ENCODE measurements around the gene MDM1. TPM values are rescaled to one million over a fixed set of nuclear protein-coding genes. Genes with fewer than 3 reads are reported as not detected.

The MDM1 gene
- total RNA-seq, 2 experiments from 2014 or later, result 20.0 to 22.2 TPM

DNA sequence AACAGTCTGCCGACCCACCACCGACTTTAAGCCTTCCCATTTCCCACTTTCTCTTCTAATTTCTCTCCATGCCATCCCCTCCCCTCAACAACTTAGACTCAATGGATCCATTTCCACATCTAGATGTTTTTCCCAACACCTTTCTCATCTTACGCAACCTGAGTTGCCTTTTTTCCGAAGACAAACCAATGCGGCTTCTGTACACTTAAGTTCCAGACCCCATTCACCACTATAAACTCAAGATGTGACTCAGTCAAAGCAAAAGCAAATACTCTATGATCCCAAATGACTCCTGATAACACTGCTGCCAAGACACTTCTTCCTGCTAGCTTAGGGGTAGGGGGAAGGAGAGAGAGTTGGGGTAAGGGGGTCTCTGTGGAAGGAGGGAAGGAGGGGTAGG is 80.1 kb downstream of the MDM1 start:
- Mint-ChIP-seq H3K9me3 (no peaks in the 10 kb centered on the region), H3K36me3 (no peaks in the 10 kb centered on the region), H3K4me1 (peaks cover 6% of the 10 kb centered on the region), H3K4me3 (no peak overlapping the region), H3K27me3 (peaks cover 28% of the 10 kb centered on the region), H3K27ac (no peak overlapping the region)
- DNase-seq, result no peak

DNA sequence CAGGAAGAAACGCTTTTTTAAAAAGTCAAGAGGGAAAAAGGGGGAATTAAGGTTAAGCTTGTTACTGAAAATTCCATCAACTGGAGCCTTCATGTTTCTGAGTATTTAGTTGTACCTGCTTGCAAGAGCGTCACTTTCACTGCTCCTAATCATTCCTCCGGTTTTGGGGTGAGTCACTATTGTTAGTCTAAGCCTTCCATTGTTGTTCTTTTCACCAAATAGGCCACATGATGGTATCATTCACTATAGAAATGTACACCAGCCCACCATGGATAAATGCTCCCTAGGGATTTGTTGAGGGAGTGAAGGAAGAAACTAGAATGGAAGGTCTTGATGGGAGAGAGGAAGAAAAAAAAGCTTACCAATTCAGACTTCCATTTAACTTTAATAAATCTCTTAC is 81.7 kb downstream of the MDM1 start:
- Mint-ChIP-seq H3K9me3 (no peaks in the 10 kb centered on the region), H3K4me1 (no peaks in the 10 kb centered on the region), H3K27me3 (peaks cover 28% of the 10 kb centered on the region), H3K27ac (no peak overlapping the region), H3K36me3 (no peaks in the 10 kb centered on the region), H3K4me3 (no peak overlapping the region)
- DNase-seq, result no peak

DNA sequence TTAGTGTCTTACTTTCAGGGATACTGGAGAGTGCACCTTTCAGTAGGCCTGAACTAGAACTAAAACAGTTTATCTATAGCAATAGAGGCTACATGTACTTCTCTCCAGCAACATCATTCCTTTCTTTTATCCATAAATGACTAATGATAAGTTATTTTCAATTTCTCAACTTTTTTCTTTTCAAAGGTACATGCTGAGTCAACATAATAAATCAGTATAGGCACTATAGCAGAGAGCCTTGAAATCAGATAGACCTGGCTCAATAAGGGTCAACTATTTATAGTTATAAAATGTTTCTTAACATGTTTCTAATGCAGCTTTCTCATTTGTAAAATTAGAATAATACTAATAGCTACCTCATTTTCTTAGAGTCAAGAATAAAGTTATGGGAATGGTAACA is 84.4 kb downstream of the MDM1 start:
- no peak overlapping the region for H3K4me3 Mint-ChIP-seq
- peaks cover 23% of the 10 kb centered on the region for H3K27me3 Mint-ChIP-seq
- no peak overlapping the region for H3K27ac Mint-ChIP-seq
- peaks cover under 1% of the 10 kb centered on the region for H3K9me3 Mint-ChIP-seq
- H3K4me1 Mint-ChIP-seq, result peaks cover 3% of the 10 kb centered on the region
- no peak for DNase-seq
- H3K36me3 Mint-ChIP-seq, result peaks cover under 1% of the 10 kb centered on the region

DNA sequence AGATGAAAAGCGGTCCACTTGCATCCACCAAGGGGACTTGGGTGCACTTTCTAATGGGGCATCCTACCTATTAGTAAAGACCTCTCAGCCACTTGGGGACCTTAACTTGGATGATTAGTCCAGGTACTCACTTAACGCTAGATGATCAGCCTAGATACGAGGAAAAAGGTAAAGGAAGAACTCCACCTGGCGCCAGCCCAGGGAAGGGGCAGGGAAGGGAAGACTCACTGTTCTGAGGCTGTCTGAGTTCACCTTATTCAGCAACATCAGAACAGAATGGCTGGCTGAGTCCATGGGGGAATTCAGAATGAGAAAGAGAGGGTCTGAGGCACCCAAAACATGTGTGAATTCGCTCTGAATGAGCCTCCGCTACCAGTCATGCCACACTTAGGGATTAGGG is 85.8 kb downstream of the MDM1 start:
- H3K4me1 Mint-ChIP-seq, result peaks cover 9% of the 10 kb centered on the region
- H3K36me3 Mint-ChIP-seq, result peaks cover 7% of the 10 kb centered on the region
- H3K27me3 Mint-ChIP-seq, result peaks cover 10% of the 10 kb centered on the region
- no peak overlapping the region for H3K27ac Mint-ChIP-seq
- peaks cover 8% of the 10 kb centered on the region for H3K9me3 Mint-ChIP-seq
- no peak overlapping the region for H3K4me3 Mint-ChIP-seq
- DNase-seq, result no peak

DNA sequence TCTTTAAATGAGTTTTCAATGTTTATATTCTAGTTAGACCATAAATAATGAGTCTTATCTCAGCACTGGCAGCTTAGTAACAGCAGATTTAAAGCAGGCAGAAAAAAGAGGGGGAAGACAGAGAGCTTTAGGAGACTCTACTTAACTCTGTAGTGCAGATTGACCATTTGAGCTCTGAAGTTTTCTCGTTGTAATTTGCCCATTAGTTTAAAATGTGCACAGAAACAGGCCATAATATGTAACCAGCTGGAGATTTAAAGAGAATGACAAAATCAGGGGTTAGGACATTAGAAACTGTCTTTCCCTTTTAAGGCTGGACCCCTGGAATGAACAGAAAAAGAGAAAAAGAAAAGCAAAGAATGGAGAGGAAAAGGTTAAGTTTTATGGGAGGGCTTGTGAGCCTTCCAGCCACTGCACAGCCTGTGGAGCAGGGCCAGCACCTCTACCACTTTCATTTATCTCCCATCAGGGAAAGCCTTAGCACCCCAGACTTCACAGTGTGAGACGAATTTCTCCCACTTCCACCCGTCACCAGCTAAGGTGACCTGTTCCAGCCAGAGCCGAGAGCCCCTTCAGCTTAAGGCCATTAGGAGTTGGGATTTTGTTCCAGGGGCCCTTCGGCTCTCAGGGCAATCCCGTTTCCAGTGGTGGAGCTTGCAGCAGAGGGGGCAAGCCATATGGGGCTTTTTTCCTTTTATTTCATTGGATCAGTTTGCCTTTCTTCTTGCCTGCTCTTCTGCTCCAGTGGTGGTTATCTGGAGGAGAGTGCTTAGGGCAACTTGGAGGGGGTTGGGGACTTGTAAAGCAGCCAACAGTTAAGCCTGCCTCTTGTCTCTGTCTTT is 86.8 kb downstream of the MDM1 start:
- DNase-seq, result no peak
- Mint-ChIP-seq H3K27me3 (peaks cover 8% of the 10 kb centered on the region), H3K36me3 (peaks cover 7% of the 10 kb centered on the region), H3K4me3 (no peak overlapping the region), H3K4me1 (peaks cover 19% of the 10 kb centered on the region), H3K27ac (no peak overlapping the region), H3K9me3 (peaks cover 9% of the 10 kb centered on the region)

Other genes starting within 250 kb of the MDM1 start
- gene IFNG, start 172.6 kb downstream of the MDM1 start, total RNA-seq, result 10 to 100 TPM; 39.0 to 39.7 TPM
- under 1 TPM in 1 of 2 experiments, not detected in 1; 0.21 TPM for gene IL26, start 106.6 kb downstream of the MDM1 start, total RNA-seq
- gene IL22, start 78.8 kb downstream of the MDM1 start, total RNA-seq, result under 1 TPM; 0.31 to 0.64 TPM

All from activated naive CD8-positive, alpha-beta T cell treated with anti-CD3 and anti-CD28 coated beads for 36 hours (primary cell).